HepG2 (cell line): ENCODE results near the gene WBP1. TPM values are rescaled to one million over a fixed set of nuclear protein-coding genes. Genes with fewer than 3 reads are reported as not detected.

Experiments used
- CEBPB ChIP-seq: IDR thresholded peaks from 2 replicates; pipeline ENCODE4 v1.6.1; 2011; ENCODE audit warnings: low read depth, low read length, improper control_type of control experiment, borderline replicate concordance
- GATAD2A ChIP-seq: IDR thresholded peaks from 2 replicates; pipeline ENCODE4 v1.6.1; 2016
- HHEX ChIP-seq: IDR thresholded peaks from 2 replicates; pipeline ENCODE4 v1.6.1; 2016; ENCODE audit warnings: control low read depth
- MAZ ChIP-seq, 2 experiments: sonication (generic) in 1 of 2; formaldehyde crosslinking in 1 of 2; IDR thresholded peaks; 2 replicates each; pipeline versions ENCODE4 v1.5.0 to v1.6.1; 2012 to 2020; ENCODE audit warnings: low read depth in 2 of 2, mild to moderate bottlenecking in 2 of 2, borderline replicate concordance in 1 of 2, improper control_type of control experiment in 1 of 2, low read length in 1 of 2, missing genetic modification reagents in 1 of 2, moderate library complexity in 1 of 2
- PRPF4 ChIP-seq: fragments of 200-400 bp; formaldehyde crosslinking; IDR thresholded peaks from 2 replicates; pipeline ENCODE4 v1.6.1; 2016; ENCODE audit warnings: low read length, low read depth; ENCODE audit not compliant: poor library complexity, severe bottlenecking
- SKI ChIP-seq: fragments of 450-650 bp; IDR thresholded peaks from one replicate; pipeline ENCODE4 v1.6.1; 2018; ENCODE audit warnings: mild to moderate bottlenecking; ENCODE audit not compliant: partially characterized antibody
- TBL1XR1 ChIP-seq: fragments of 150-350 bp; IDR thresholded peaks from 2 replicates; pipeline ENCODE4 v1.6.1; 2014; ENCODE audit warnings: borderline replicate concordance, low read length; ENCODE audit not compliant: partially characterized antibody
- ZFP41 ChIP-seq: sonication (generic); formaldehyde crosslinking; IDR thresholded peaks from 2 replicates; pipeline ENCODE4 v1.4.0; 2020; ENCODE audit warnings: mild to moderate bottlenecking, missing genetic modification reagents, borderline replicate concordance
- ZMYM3 ChIP-seq: sonication (generic); formaldehyde crosslinking; IDR thresholded peaks from 2 replicates; pipeline ENCODE4 v1.5.1; 2020; ENCODE audit warnings: mild to moderate bottlenecking, missing genetic modification reagents
- ZNF260 ChIP-seq: sonication (generic); formaldehyde crosslinking; IDR thresholded peaks from 2 replicates; pipeline ENCODE4 v1.4.0; 2020; ENCODE audit warnings: missing genetic modification reagents, low read depth, mild to moderate bottlenecking, borderline replicate concordance
- ZNF282 ChIP-seq: fragments of 450-650 bp; IDR thresholded peaks from 2 replicates; pipeline ENCODE4 v1.6.1; 2018; ENCODE audit not compliant: partially characterized antibody
- ZNF766 ChIP-seq: sonication (generic); formaldehyde crosslinking; IDR thresholded peaks from 2 replicates; pipeline ENCODE4 v1.5.0; 2020; ENCODE audit warnings: missing genetic modification reagents, borderline replicate concordance
- ZSCAN29 ChIP-seq: sonication (generic); formaldehyde crosslinking; conservative IDR thresholded peaks from 2 replicates; pipeline ENCODE4 v1.4.0; 2020; ENCODE audit warnings: mild to moderate bottlenecking, missing genetic modification reagents
- polyA plus RNA-seq, 8 experiments: library from polyadenylated mRNA; depleted of rRNA in 3 of 8; stranded (reverse) in 7 of 8; unstranded in 1 of 8; fragments of >200 nt; fragmentation: Illumina TruSeq in 4 of 8; extraction: Trizol in 4 of 8; gene quantifications; 2 replicates each; pipeline versions ENCODE4 v1.2.1 to v1.2.3, GENCODE V29; 2011 to 2016; ENCODE audit warnings: low read depth in 4 of 8, missing spikeins in 1 of 8, mixed read lengths in 1 of 8; ENCODE audit not compliant: insufficient read depth in 1 of 8
- total RNA-seq, 5 experiments: library from RNA; depleted of rRNA; stranded (reverse); fragments of >200 nt; fragmentation: Illumina TruSeq; extraction: Trizol; gene quantifications; 2 replicates each; pipeline ENCODE4 v1.2.3, GENCODE V29; 2016; ENCODE audit warnings: low read depth in 1 of 5
- TF ChIP-seq, protein P1 (sequence below): sonication (generic); formaldehyde crosslinking; IDR thresholded peaks from 2 replicates; pipeline ENCODE4 v1.4.0; 2020; ENCODE audit warnings: mild to moderate bottlenecking, missing genetic modification reagents
- TF ChIP-seq, protein P2 (sequence below): sonication (generic); formaldehyde crosslinking; IDR thresholded peaks from 2 replicates; pipeline ENCODE4 v1.8.1; 2023; ENCODE audit warnings: mild to moderate bottlenecking, moderate library complexity, missing genetic modification reagents
- TF ChIP-seq, protein P3 (sequence below): sonication (generic); formaldehyde crosslinking; IDR thresholded peaks from 2 replicates; pipeline ENCODE4 v1.5.1; 2020; ENCODE audit warnings: missing genetic modification reagents, mild to moderate bottlenecking, borderline replicate concordance
- TF ChIP-seq, protein P4 (sequence below): sonication (generic); IDR thresholded peaks from 2 replicates; pipeline ENCODE4 v1.6.1; 2016; ENCODE audit warnings: low read depth, borderline replicate concordance

WBP1 gene
- total and polyA plus RNA-seq, 2 of the 13 experiments (the other 11 are each of a cell fraction or from before 2014, with no cell fraction given) = 38.8 to 85.7 TPM

DNA sequence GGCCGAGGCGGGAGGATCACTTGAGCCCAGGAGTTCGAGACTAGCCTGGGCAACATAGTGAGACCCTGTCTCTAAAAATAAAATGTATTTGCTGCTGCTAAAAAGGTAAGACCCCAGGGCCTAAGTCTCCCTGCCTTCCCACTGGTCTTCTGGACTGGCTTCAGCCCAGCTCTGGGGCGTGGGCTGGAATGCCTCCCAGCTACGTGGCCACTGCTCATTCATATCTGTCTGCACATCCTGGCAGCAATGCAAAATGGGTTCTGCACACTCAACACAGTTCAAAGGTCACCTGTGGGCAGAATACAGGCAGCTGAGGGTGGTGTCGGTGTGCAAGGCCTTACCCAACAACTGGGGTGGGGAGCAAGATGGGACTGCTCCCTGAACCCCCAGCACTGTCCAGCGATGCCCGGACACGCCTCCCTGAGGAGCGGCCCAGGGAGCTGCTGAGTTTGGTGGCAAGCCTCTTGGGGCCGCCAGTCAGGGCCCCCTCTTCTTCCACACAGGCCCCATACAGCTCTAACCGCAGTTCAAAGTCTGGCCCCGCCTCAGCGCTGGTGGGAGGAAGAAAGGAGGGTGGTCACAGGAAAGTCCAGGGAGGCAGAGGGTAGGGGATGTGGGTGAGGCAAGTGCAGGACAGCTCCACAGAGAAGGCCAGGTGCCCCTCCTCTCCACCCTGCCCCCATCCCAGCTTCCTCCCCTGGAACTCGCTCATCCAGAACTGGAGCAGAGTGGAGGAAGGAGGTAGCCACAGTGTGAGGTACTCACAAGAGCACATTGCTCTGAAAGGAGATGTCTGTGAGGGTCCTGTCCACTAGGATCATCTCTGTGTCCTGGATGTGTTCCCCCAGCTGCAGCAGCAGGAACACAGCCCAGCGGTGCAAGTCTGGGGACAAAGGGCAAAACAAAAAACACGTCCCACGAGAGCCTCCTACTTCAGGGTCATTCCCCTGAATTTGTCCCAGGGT, 28.5 kb upstream of the WBP1 start (continued):
- TF ChIP-seq, protein P1, sequence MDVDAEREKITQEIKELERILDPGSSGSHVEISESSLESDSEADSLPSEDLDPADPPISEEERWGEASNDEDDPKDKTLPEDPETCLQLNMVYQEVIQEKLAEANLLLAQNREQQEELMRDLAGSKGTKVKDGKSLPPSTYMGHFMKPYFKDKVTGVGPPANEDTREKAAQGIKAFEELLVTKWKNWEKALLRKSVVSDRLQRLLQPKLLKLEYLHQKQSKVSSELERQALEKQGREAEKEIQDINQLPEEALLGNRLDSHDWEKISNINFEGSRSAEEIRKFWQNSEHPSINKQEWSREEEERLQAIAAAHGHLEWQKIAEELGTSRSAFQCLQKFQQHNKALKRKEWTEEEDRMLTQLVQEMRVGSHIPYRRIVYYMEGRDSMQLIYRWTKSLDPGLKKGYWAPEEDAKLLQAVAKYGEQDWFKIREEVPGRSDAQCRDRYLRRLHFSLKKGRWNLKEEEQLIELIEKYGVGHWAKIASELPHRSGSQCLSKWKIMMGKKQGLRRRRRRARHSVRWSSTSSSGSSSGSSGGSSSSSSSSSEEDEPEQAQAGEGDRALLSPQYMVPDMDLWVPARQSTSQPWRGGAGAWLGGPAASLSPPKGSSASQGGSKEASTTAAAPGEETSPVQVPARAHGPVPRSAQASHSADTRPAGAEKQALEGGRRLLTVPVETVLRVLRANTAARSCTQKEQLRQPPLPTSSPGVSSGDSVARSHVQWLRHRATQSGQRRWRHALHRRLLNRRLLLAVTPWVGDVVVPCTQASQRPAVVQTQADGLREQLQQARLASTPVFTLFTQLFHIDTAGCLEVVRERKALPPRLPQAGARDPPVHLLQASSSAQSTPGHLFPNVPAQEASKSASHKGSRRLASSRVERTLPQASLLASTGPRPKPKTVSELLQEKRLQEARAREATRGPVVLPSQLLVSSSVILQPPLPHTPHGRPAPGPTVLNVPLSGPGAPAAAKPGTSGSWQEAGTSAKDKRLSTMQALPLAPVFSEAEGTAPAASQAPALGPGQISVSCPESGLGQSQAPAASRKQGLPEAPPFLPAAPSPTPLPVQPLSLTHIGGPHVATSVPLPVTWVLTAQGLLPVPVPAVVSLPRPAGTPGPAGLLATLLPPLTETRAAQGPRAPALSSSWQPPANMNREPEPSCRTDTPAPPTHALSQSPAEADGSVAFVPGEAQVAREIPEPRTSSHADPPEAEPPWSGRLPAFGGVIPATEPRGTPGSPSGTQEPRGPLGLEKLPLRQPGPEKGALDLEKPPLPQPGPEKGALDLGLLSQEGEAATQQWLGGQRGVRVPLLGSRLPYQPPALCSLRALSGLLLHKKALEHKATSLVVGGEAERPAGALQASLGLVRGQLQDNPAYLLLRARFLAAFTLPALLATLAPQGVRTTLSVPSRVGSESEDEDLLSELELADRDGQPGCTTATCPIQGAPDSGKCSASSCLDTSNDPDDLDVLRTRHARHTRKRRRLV = peak; percentile 58; the same call in 1 of the 2 replicates
- TF ChIP-seq CEBPB = 0 out of 2 replicates have a peak, but pooled peaks have one; percentile 34
- peak; percentile 83 for TF ChIP-seq GATAD2A
- TF ChIP-seq, protein P2, sequence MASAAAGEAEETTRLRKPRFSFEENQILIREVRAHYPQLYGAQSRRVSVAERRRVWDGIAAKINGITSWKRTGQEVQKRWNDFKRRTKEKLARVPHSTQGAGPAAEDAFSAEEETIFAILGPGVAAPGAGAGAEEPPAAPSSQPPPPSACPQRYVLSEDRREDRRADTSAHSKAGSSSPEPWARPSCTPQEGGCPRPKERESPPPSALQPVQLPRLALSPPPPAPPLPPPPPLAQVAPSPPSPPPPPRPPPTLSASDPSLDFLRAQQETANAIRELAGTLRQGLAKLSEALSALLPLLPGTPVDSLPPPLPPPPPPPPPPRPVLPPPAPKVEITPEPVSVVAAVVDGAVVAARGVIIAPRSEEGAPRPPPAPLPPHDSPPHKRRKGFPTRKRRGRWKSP (CRISPR knock-in tag) = peak; percentile 71; the same call in 1 of the 2 replicates
- TF ChIP-seq ZMYM3 (CRISPR knock-in tag) = peak; percentile 34; the same call in 1 of the 2 replicates
- TF ChIP-seq SKI = peak; percentile 69
- TF ChIP-seq, protein P3, sequence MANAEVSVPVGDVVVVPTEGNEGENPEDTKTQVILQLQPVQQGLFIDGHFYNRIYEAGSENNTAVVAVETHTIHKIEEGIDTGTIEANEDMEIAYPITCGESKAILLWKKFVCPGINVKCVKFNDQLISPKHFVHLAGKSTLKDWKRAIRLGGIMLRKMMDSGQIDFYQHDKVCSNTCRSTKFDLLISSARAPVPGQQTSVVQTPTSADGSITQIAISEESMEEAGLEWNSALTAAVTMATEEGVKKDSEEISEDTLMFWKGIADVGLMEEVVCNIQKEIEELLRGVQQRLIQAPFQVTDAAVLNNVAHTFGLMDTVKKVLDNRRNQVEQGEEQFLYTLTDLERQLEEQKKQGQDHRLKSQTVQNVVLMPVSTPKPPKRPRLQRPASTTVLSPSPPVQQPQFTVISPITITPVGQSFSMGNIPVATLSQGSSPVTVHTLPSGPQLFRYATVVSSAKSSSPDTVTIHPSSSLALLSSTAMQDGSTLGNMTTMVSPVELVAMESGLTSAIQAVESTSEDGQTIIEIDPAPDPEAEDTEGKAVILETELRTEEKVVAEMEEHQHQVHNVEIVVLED (CRISPR knock-in tag) = peak; percentile 42; the same call in 1 of the 2 replicates
- no peak for TF ChIP-seq ZNF766 (CRISPR knock-in tag)
- TF ChIP-seq MAZ (IDR thresholded peaks at IDR 0.05; ENCODE audit: borderline replicate concordance, low read depth, low read length) = peak; percentile 81
- TF ChIP-seq MAZ (CRISPR knock-in tag; IDR thresholded peaks at IDR 0.05; ENCODE audit: low read depth) = peak; percentile 63
- no peak for TF ChIP-seq ZNF282
- TF ChIP-seq, protein P4, sequence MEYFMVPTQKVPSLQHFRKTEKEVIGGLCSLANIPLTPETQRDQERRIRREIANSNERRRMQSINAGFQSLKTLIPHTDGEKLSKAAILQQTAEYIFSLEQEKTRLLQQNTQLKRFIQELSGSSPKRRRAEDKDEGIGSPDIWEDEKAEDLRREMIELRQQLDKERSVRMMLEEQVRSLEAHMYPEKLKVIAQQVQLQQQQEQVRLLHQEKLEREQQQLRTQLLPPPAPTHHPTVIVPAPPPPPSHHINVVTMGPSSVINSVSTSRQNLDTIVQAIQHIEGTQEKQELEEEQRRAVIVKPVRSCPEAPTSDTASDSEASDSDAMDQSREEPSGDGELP = peak; percentile 79
- no peak for TF ChIP-seq ZNF260 (CRISPR knock-in tag)
- peak; percentile 48; the same call in 1 of the 2 replicates for TF ChIP-seq HHEX (CRISPR knock-in tag)
- TF ChIP-seq ZSCAN29 = peak; percentile 96
- TF ChIP-seq TBL1XR1 = peak; percentile 49
- no peak for TF ChIP-seq PRPF4
- no peak for TF ChIP-seq ZFP41 (CRISPR knock-in tag)
